Measurements from ENCODE around the gene TMEM138. TPM values are rescaled to one million over a fixed set of nuclear protein-coding genes. Genes with fewer than 3 reads are reported as not detected.

TMEM138 gene
- total and polyA plus RNA-seq, 2 of the 4 experiments (the other 2 are of a cell fraction): 16.8 to 53.2 TPM

DNA sequence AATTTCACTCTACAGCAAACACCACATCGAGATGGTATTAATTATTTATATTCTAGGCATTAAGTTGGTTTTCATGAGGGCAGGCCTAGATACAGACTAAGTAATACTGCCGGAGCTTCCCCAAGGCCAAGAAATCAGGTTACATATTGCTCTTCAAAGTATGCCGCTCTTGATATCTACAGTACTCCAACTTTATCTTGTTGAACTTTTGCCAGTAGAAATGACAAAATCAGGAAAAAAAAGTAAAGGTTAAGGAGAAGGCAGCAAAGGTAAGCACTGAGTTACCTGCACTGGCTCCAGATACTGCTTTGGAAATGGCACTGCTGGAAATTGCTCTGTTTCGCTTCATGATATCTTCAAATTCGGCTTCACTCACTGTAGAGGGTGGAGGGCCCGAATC is 53.2 kb downstream of the TMEM138 start:
- ChIA-PET CTCF (no interaction called here), POLR2A (ENCODE audit: unreplicated experiment) (no interaction called here)
- no peak for DNase-seq
- dilution Hi-C loops (cut with HindIII; ENCODE audit: low sequenced_read_pairs, unreplicated experiment) (no loop called here), intact Hi-C loops (cut with micrococcal nuclease) (no loop called here), in situ Hi-C loops (cut with MboI; ENCODE audit: low sequenced_read_pairs) (no loop called here)
- H3K36me3 ChIP-seq (ENCODE audit: control insufficient read depth, insufficient read depth, low read length): peaks cover 70% of the 10 kb centered on the region
- no peak overlapping the region for H3K27ac ChIP-seq (ENCODE audit: insufficient read depth, low read length)
- no peak for ATAC-seq (ENCODE audit: low read depth)
- H3K79me1 ChIP-seq (ENCODE audit: low read depth in 1 of 2, low read length in 2 of 2): peaks cover 9 to 39% of the 10 kb centered on the region in 2 experiments
- H2BK5ac ChIP-seq (ENCODE audit: low read depth, low read length, poor library complexity, severe bottlenecking): no peak overlapping the region
- H2BK15ac ChIP-seq (ENCODE audit: low read depth, low read length): no peak overlapping the region
- H3K9me1 ChIP-seq (ENCODE audit: insufficient read depth, low read length): no peaks in the 10 kb centered on the region
- H3K56ac ChIP-seq (ENCODE audit: extremely low read depth, insufficient read depth, low read length): no peak overlapping the region
- no peak overlapping the region for H2AFZ ChIP-seq (replicated peaks; ENCODE audit: low read length, poor library complexity)
- no peak overlapping the region for H3K4ac ChIP-seq (ENCODE audit: low read depth, low read length)
- no peak overlapping the region for H2BK120ac ChIP-seq (ENCODE audit: low read depth, low read length)
- H3K9me3 ChIP-seq (ENCODE audit: control insufficient read depth, insufficient read depth, low read length): no peaks in the 10 kb centered on the region
- no peak overlapping the region for H3K14ac ChIP-seq (replicated peaks; ENCODE audit: low read depth, low read length)
- H2BK20ac ChIP-seq (ENCODE audit: low read depth, low read length): no peak overlapping the region
- no TSS peak for BruUV-seq (replicated peaks)
- H3K23ac ChIP-seq (ENCODE audit: low read depth, low read length): no peak overlapping the region
- H3K4me2 ChIP-seq (ENCODE audit: low read depth, low read length): no peak overlapping the region
- H2AK5ac ChIP-seq (ENCODE audit: low read depth, low read length): no peak overlapping the region
- H3K4me3 ChIP-seq (ENCODE audit: insufficient read depth, low read depth, low read length): no peak overlapping the region
- no peak overlapping the region for H4K8ac ChIP-seq (ENCODE audit: low read depth in 2 of 2, low read length in 2 of 2)
- H3K4me1 ChIP-seq (ENCODE audit: control insufficient read depth, insufficient read depth, low read length): no peaks in the 10 kb centered on the region
- H3K18ac ChIP-seq (ENCODE audit: low read depth, low read length): no peak overlapping the region
- H4K20me1 ChIP-seq (ENCODE audit: insufficient read depth, low read length): peaks cover 33% of the 10 kb centered on the region
- no peak overlapping the region for H3K9ac ChIP-seq (ENCODE audit: low read depth, low read length)
- H4K5ac ChIP-seq (ENCODE audit: low read depth, low read length): no peak overlapping the region
- TF ChIP-seq CHD1 (IDR thresholded peaks at IDR 0.05; ENCODE audit: low read depth, low read length) (no peak), NFE2L2 (IDR thresholded peaks at IDR 0.05; ENCODE audit: low read depth, low read length) (no peak), RFX5 (IDR thresholded peaks at IDR 0.05; ENCODE audit: low read depth, low read length) (no peak), MAFK (IDR thresholded peaks at IDR 0.05; ENCODE audit: low read depth, low read length) (no peak), FOS (IDR thresholded peaks at IDR 0.05; ENCODE audit: low read depth, low read length) (no peak), RAD21 (IDR thresholded peaks at IDR 0.05; ENCODE audit: low read length) (no peak), BHLHE40 (IDR thresholded peaks at IDR 0.05; ENCODE audit: low read depth, low read length) (no peak), MAZ (IDR thresholded peaks at IDR 0.05; ENCODE audit: borderline replicate concordance, low read depth, low read length) (no peak), RCOR1 (IDR thresholded peaks at IDR 0.05; ENCODE audit: insufficient replicate concordance, low read length) (no peak), MXI1 (IDR thresholded peaks at IDR 0.05; ENCODE audit: borderline replicate concordance, low read depth, low read length) (no peak), SMC3 (IDR thresholded peaks at IDR 0.05; ENCODE audit: low read depth, low read length) (no peak), CEBPB (IDR thresholded peaks at IDR 0.05; ENCODE audit: low read depth, low read length) (no peak), POLR2A (IDR thresholded peaks at IDR 0.05; ENCODE audit: low read depth, low read length) (no peak)
- TF ChIP-seq, protein P1, sequence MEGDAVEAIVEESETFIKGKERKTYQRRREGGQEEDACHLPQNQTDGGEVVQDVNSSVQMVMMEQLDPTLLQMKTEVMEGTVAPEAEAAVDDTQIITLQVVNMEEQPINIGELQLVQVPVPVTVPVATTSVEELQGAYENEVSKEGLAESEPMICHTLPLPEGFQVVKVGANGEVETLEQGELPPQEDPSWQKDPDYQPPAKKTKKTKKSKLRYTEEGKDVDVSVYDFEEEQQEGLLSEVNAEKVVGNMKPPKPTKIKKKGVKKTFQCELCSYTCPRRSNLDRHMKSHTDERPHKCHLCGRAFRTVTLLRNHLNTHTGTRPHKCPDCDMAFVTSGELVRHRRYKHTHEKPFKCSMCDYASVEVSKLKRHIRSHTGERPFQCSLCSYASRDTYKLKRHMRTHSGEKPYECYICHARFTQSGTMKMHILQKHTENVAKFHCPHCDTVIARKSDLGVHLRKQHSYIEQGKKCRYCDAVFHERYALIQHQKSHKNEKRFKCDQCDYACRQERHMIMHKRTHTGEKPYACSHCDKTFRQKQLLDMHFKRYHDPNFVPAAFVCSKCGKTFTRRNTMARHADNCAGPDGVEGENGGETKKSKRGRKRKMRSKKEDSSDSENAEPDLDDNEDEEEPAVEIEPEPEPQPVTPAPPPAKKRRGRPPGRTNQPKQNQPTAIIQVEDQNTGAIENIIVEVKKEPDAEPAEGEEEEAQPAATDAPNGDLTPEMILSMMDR (conservative IDR thresholded peaks at IDR 0.05; ENCODE audit: low read depth, low read length): no peak
- TF ChIP-seq, protein P2, sequence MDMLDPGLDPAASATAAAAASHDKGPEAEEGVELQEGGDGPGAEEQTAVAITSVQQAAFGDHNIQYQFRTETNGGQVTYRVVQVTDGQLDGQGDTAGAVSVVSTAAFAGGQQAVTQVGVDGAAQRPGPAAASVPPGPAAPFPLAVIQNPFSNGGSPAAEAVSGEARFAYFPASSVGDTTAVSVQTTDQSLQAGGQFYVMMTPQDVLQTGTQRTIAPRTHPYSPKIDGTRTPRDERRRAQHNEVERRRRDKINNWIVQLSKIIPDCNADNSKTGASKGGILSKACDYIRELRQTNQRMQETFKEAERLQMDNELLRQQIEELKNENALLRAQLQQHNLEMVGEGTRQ (IDR thresholded peaks at IDR 0.05; ENCODE audit: low read depth, low read length): no peak
- TF ChIP-seq, protein P3, sequence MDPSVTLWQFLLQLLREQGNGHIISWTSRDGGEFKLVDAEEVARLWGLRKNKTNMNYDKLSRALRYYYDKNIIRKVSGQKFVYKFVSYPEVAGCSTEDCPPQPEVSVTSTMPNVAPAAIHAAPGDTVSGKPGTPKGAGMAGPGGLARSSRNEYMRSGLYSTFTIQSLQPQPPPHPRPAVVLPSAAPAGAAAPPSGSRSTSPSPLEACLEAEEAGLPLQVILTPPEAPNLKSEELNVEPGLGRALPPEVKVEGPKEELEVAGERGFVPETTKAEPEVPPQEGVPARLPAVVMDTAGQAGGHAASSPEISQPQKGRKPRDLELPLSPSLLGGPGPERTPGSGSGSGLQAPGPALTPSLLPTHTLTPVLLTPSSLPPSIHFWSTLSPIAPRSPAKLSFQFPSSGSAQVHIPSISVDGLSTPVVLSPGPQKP (IDR thresholded peaks at IDR 0.05; ENCODE audit: borderline replicate concordance, low read depth, low read length): no peak
- 100% methylated on average over 1 of the region's 6 CpGs; no CpG with 5 or more reads in 1 of the 2 experiments for WGBS, 2 experiments (ENCODE audit: extremely low coverage in 2 of 2, insufficient read length in 1 of 2)
- no peak overlapping the region for H4K91ac ChIP-seq (ENCODE audit: insufficient read depth, low read depth, low read length)
- no peak overlapping the region for H2AK9ac ChIP-seq (replicated peaks; ENCODE audit: low read depth, low read length, poor library complexity)
- no peaks in the 10 kb centered on the region for H3K27me3 ChIP-seq (ENCODE audit: control insufficient read depth, insufficient read depth, low read length)

Data from IMR-90 (cell line).